GM23248 (cell line): ENCODE measurements around the gene CHRNA4. TPM values are rescaled to one million over a fixed set of nuclear protein-coding genes. Genes with fewer than 3 reads are reported as not detected.

Experiments
- DNase-seq: peaks from one replicate; pipeline ENCODE4 v3.0.0-alpha.2; 2015
- H2AFZ ChIP-seq: fragments of 200-600 bp; sonication (generic); 2 replicates; pipeline ENCODE4 v1.6.1; 2016; ENCODE audit warnings: antibody characterized with exemption
- H3F3A ChIP-seq: fragments of 200-600 bp; sonication (generic); 2 replicates; pipeline ENCODE4 v1.6.1; 2016; ENCODE audit warnings: mild to moderate bottlenecking, antibody characterized with exemption, mixed run types; ENCODE audit not compliant: insufficient read depth
- H3K27ac ChIP-seq: fragments of 200-600 bp; sonication (generic); 2 replicates; pipeline ENCODE4 v1.5.1; 2016; ENCODE audit warnings: mild to moderate bottlenecking
- H3K27me3 ChIP-seq: fragments of 200-600 bp; sonication (generic); replicated peaks from 2 replicates; pipeline ENCODE4 v1.6.1; 2016; ENCODE audit warnings: mild to moderate bottlenecking; ENCODE audit not compliant: insufficient read depth
- H3K36me3 ChIP-seq: fragments of 200-600 bp; sonication (generic); 2 replicates; pipeline ENCODE4 v1.6.1; 2016; ENCODE audit warnings: low read depth, mild to moderate bottlenecking
- H3K4me1 ChIP-seq: fragments of 200-600 bp; sonication (generic); 2 replicates; pipeline ENCODE4 v1.6.1; 2016; ENCODE audit warnings: mild to moderate bottlenecking; ENCODE audit not compliant: insufficient read depth
- H3K4me2 ChIP-seq: fragments of 200-600 bp; sonication (generic); one replicate; pipeline ENCODE4 v1.6.1; 2016; ENCODE audit warnings: mild to moderate bottlenecking; ENCODE audit not compliant: unreplicated experiment
- H3K4me3 ChIP-seq: fragments of 200-600 bp; sonication (generic); 2 replicates; pipeline ENCODE4 v1.5.1; 2016; ENCODE audit warnings: mild to moderate bottlenecking
- H3K79me2 ChIP-seq: fragments of 200-600 bp; sonication (generic); 2 replicates; pipeline ENCODE4 v1.6.1; 2016; ENCODE audit warnings: mild to moderate bottlenecking; ENCODE audit not compliant: insufficient read depth
- H3K9ac ChIP-seq: fragments of 200-600 bp; sonication (generic); 2 replicates; pipeline ENCODE4 v1.6.1; 2016; ENCODE audit warnings: mild to moderate bottlenecking
- H3K9me2 ChIP-seq: fragments of 200-600 bp; sonication (generic); 2 replicates; pipeline ENCODE4 v1.6.1; 2016; ENCODE audit warnings: mixed run types, mild to moderate bottlenecking, moderate library complexity; ENCODE audit not compliant: insufficient read depth
- H3K9me3 ChIP-seq: fragments of 200-600 bp; sonication (generic); one replicate; pipeline ENCODE4 v1.6.1; 2017; ENCODE audit warnings: low read depth
- H4K20me1 ChIP-seq: fragments of 200-600 bp; sonication (generic); 2 replicates; pipeline ENCODE4 v1.6.0; 2016; ENCODE audit not compliant: insufficient read depth
- EZH2 ChIP-seq: fragments of 200-600 bp; sonication (generic); IDR thresholded peaks from 2 replicates; pipeline ENCODE4 v1.6.1; 2018; ENCODE audit warnings: antibody characterized with exemption, mild to moderate bottlenecking; ENCODE audit not compliant: insufficient read depth, poor library complexity, severe bottlenecking
- EZH2phosphoT487 ChIP-seq: fragments of 200-600 bp; sonication (generic); IDR thresholded peaks from 2 replicates; pipeline ENCODE4 v1.6.1; 2018; ENCODE audit warnings: antibody characterized with exemption, moderate library complexity, mild to moderate bottlenecking, low read depth; ENCODE audit not compliant: insufficient read depth
- WGBS, 2 experiments: methylation state at CpG; one replicate each; pipeline ENCODE4 v1.1.6; 2015 to 2017; ENCODE audit warnings: low lambda C conversion rate in 2 of 2, low coverage in 1 of 2; ENCODE audit errors: missing lambda C conversion rate in 2 of 2; 5-methylcytosine and 5-hydroxymethylcytosine counted together
- in situ Hi-C: fragments of 300-500 bp; cut with MboI; formaldehyde crosslinking; loops from 2 replicates; pipeline ENCODE4 v1.15.0; 2020
- polyA plus RNA-seq: library from polyadenylated mRNA; unstranded; fragments of >200 nt; fragmentation: Nextera tagmentation; extraction: Ambion mirVana; gene quantifications from 2 replicates; pipeline ENCODE4 v1.2.1, GENCODE V29; 2016
- total RNA-seq: library from RNA; depleted of rRNA; stranded (reverse); fragments of >200 nt; shearing (Covaris generic); gene quantifications from 2 replicates; pipeline ENCODE4 v1.2.3, GENCODE V29; 2014

CHRNA4 gene
- total and polyA plus RNA-seq, 2 experiments from 2014 or later = not detected

- Histone ChIP-seq H3K27me3 (no peaks in the 10 kb centered on the region), H3K9me2 (no peaks in the 10 kb centered on the region), H3F3A (no peaks in the 10 kb centered on the region), H3K27ac (no peak overlapping the region), H4K20me1 (no peaks in the 10 kb centered on the region), H3K79me2 (no peaks in the 10 kb centered on the region), H3K9ac (no peak overlapping the region), H3K9me3 (no peaks in the 10 kb centered on the region), H2AFZ (no peak overlapping the region), H3K4me2 (no peak overlapping the region), H3K4me3 (no peak overlapping the region), H3K36me3 (no peaks in the 10 kb centered on the region), H3K4me1 (no peaks in the 10 kb centered on the region)
- TF ChIP-seq EZH2phosphoT487 = no peak
- no peak for TF ChIP-seq EZH2
- in situ Hi-C loops = no loop called here
- 65 to 70% methylated on average over 13 to 31 of the region's 31 CpGs for WGBS, 2 experiments
- DNase-seq = no peak
Measured at GRCh38 chr20:63315731-63316491, 45.2 kb downstream of the CHRNA4 start.

GRCh38 chr20:63315240-63315689 is 45.9 kb downstream of the CHRNA4 start:
- H2AFZ ChIP-seq = no peak overlapping the region
- H3K9me3 ChIP-seq = no peaks in the 10 kb centered on the region
- H3K4me2 ChIP-seq = no peak overlapping the region
- 50 to 55% methylated on average over 13 to 14 of the region's 15 CpGs for WGBS, 2 experiments
- H3K9me2 ChIP-seq = no peaks in the 10 kb centered on the region
- H3K79me2 ChIP-seq = no peaks in the 10 kb centered on the region
- no peaks in the 10 kb centered on the region for H3F3A ChIP-seq
- no peak for TF ChIP-seq EZH2phosphoT487
- TF ChIP-seq EZH2 = no peak
- no peak overlapping the region for H3K27ac ChIP-seq
- H3K36me3 ChIP-seq = no peaks in the 10 kb centered on the region
- no peaks in the 10 kb centered on the region for H4K20me1 ChIP-seq
- in situ Hi-C loops = no loop called here
- H3K4me1 ChIP-seq = no peaks in the 10 kb centered on the region
- H3K9ac ChIP-seq = no peak overlapping the region
- no peak for DNase-seq
- no peaks in the 10 kb centered on the region for H3K27me3 ChIP-seq
- H3K4me3 ChIP-seq = no peak overlapping the region

GRCh38 chr20:63314566-63315239 is 46.4 kb downstream of the CHRNA4 start:
- no peaks in the 10 kb centered on the region for H3K36me3 ChIP-seq
- no peak for DNase-seq
- H3K4me2 ChIP-seq = no peak overlapping the region
- H3K9me3 ChIP-seq = no peaks in the 10 kb centered on the region
- H3K4me1 ChIP-seq = no peaks in the 10 kb centered on the region
- no peak overlapping the region for H3K4me3 ChIP-seq
- H3F3A ChIP-seq = no peaks in the 10 kb centered on the region
- H2AFZ ChIP-seq = no peak overlapping the region
- H4K20me1 ChIP-seq = no peaks in the 10 kb centered on the region
- H3K9me2 ChIP-seq = no peaks in the 10 kb centered on the region
- no peak overlapping the region for H3K9ac ChIP-seq
- H3K27ac ChIP-seq = no peak overlapping the region
- no peaks in the 10 kb centered on the region for H3K27me3 ChIP-seq
- WGBS, 2 experiments = 54 to 63% methylated on average over 10 to 21 of the region's 21 CpGs
- no peak for TF ChIP-seq EZH2phosphoT487
- no peak for TF ChIP-seq EZH2
- no peaks in the 10 kb centered on the region for H3K79me2 ChIP-seq
- in situ Hi-C loops = no loop called here

- no peak overlapping the region for H3K27ac ChIP-seq
- no peaks in the 10 kb centered on the region for H3K4me1 ChIP-seq
- TF ChIP-seq EZH2phosphoT487 (no peak), EZH2 (no peak)
- H3K27me3 ChIP-seq = no peaks in the 10 kb centered on the region
- no peaks in the 10 kb centered on the region for H3K9me2 ChIP-seq
- 45 to 50% methylated on average over 9 of the region's 9 CpGs for WGBS, 2 experiments
- no peak for DNase-seq
- H4K20me1 ChIP-seq = no peaks in the 10 kb centered on the region
- H2AFZ ChIP-seq = no peak overlapping the region
- no peak overlapping the region for H3K4me3 ChIP-seq
- H3K9ac ChIP-seq = no peak overlapping the region
- no peak overlapping the region for H3K4me2 ChIP-seq
- in situ Hi-C loops = no loop called here
- H3K36me3 ChIP-seq = no peaks in the 10 kb centered on the region
- no peaks in the 10 kb centered on the region for H3K9me3 ChIP-seq
- no peaks in the 10 kb centered on the region for H3K79me2 ChIP-seq
- no peaks in the 10 kb centered on the region for H3F3A ChIP-seq
Measured at GRCh38 chr20:63314015-63314471, 47.1 kb downstream of the CHRNA4 start.
